Breast epithelium (tissue), 4 donors: ENCODE results near the gene SETD6. TPM values are rescaled to one million over a fixed set of nuclear protein-coding genes. Genes with fewer than 3 reads are reported as not detected.

ENCODE experiments used
- DNase-seq, 2 donors: peaks; one replicate each; pipeline ENCODE4 v3.0.0-alpha.2; 2019; ENCODE audit warnings: low spot score in 2 of 2
- H3K27ac ChIP-seq, 2 donors: fragments of 200-600 bp; sonication (generic) in 1 of 2; one replicate each; pipeline ENCODE4 v1.5.1; 2016 to 2019; ENCODE audit warnings: mild to moderate bottlenecking in 1 of 2
- H3K27me3 ChIP-seq, 2 donors: fragments of 200-600 bp; sonication (generic) in 1 of 2; one replicate each; pipeline versions ENCODE4 v1.5.1 to v1.6.0; 2017 to 2019; ENCODE audit warnings: control low read depth in 1 of 2, mild to moderate bottlenecking in 1 of 2
- H3K36me3 ChIP-seq: fragments of 200-600 bp; one replicate; pipeline ENCODE4 v1.5.1; 2019
- H3K4me1 ChIP-seq, 2 donors: fragments of 200-600 bp; sonication (generic); one replicate each; pipeline ENCODE4 v1.5.1; 2016 to 2019; ENCODE audit warnings: control low read depth in 1 of 2
- H3K4me3 ChIP-seq, 3 donors: fragments of 200-600 bp; sonication (generic); 1 replicate in 2 of 3; 2 replicates in 1 of 3; pipeline ENCODE4 v1.5.1; 2016 to 2019; ENCODE audit warnings: mild to moderate bottlenecking in 3 of 3, moderate library complexity in 2 of 3
- H3K9me3 ChIP-seq, 2 donors: fragments of 200-600 bp; sonication (generic) in 1 of 2; one replicate each; pipeline ENCODE4 v1.5.1; 2016 to 2019; ENCODE audit warnings: control low read depth in 1 of 2
- CTCF ChIP-seq, 3 donors: fragments of 450-650 bp; IDR thresholded peaks; one replicate each; pipeline ENCODE4 v1.5.1; 2016 to 2017; ENCODE audit warnings: antibody characterized with exemption in 3 of 3, mild to moderate bottlenecking in 3 of 3, moderate library complexity in 3 of 3
- POLR2A ChIP-seq: fragments of 450-650 bp; IDR thresholded peaks from one replicate; pipeline ENCODE4 v1.6.1; 2016; ENCODE audit warnings: antibody characterized with exemption, mild to moderate bottlenecking, moderate library complexity
- POLR2AphosphoS5 ChIP-seq, 3 donors: sonication (generic); formaldehyde crosslinking; IDR thresholded peaks; one replicate each; pipeline ENCODE4 v1.6.1; 2017; ENCODE audit warnings: antibody characterized with exemption in 3 of 3
- intact Hi-C: fragments of 100-400 bp; cut with DNase I; formaldehyde crosslinking; loops from one replicate; pipeline ENCODE4 v1.15.1; 2023; ENCODE audit warnings: low total_unique reads
- total RNA-seq, 3 donors: library from RNA; depleted of rRNA; stranded (reverse); fragments of >200 nt; gene quantifications; one replicate each; pipeline ENCODE4 v1.1.0, GENCODE V29; 2016

Gene SETD6
- total RNA-seq, 3 donors from 2014 or later: 20.8 to 47.3 (median 44.9) TPM

GRCh38 chr16:58498341-58499091 lies 16.8 kb upstream of the SETD6 start:
- H3K9me3 ChIP-seq: no peaks in the 10 kb centered on the region
- intact Hi-C loops: no loop called here
- no peaks in the 10 kb centered on the region for H3K36me3 ChIP-seq
- peak in 1 of 2 donors; percentile 42 for DNase-seq
- no peak for TF ChIP-seq POLR2A
- TF ChIP-seq CTCF (IDR thresholded peaks at IDR 0.05): no peak
- TF ChIP-seq POLR2AphosphoS5 (IDR thresholded peaks at IDR 0.05): no peak
- peaks cover 3 to 24% of the 10 kb centered on the region in 2 donors for H3K27me3 ChIP-seq
- H3K4me1 ChIP-seq: no peaks in the 10 kb centered on the region
- H3K27ac ChIP-seq: no peak overlapping the region
- no peak overlapping the region for H3K4me3 ChIP-seq

GRCh38 chr16:58499092-58499511 lies 16.2 kb upstream of the SETD6 start:
- TF ChIP-seq POLR2A: no peak
- no peak for TF ChIP-seq CTCF (IDR thresholded peaks at IDR 0.05)
- TF ChIP-seq POLR2AphosphoS5 (IDR thresholded peaks at IDR 0.05): no peak
- intact Hi-C loops: no loop called here

GRCh38 chr16:58499615-58500351 lies 15.5 kb upstream of the SETD6 start, which contains the start of gene NDRG4:
Gene NDRG4 (plus strand): TSS chr16:58500143. CDS start chr16:58500249, 106 bp downstream.
- H3K27ac ChIP-seq: no peak within 1 kb of the TSS
- H3K4me1 ChIP-seq: no peaks in the 10 kb centered on the region
- H3K27me3 ChIP-seq: peaks cover 3 to 24% of the 10 kb centered on the region in 2 donors
- intact Hi-C loops: no loop called here
- peak; percentile 53 to 58 for DNase-seq
- TF ChIP-seq CTCF (IDR thresholded peaks at IDR 0.05) (no peak), POLR2A (no peak), POLR2AphosphoS5 (IDR thresholded peaks at IDR 0.05) (no peak)
- H3K36me3 ChIP-seq: no peaks in the 10 kb centered on the region
- H3K4me3 ChIP-seq: peak within 1 kb of the TSS in 2 of 3 donors; percentile 51 to 69
- H3K9me3 ChIP-seq: no peaks in the 10 kb centered on the region

More at GRCh38 chr16:58499092-58499511, 16.2 kb upstream of the SETD6 start:
- DNase-seq: no peak
- no peaks in the 10 kb centered on the region for H3K36me3 ChIP-seq
- no peak overlapping the region for H3K4me3 ChIP-seq
- no peaks in the 10 kb centered on the region for H3K9me3 ChIP-seq
- H3K27ac ChIP-seq: no peak overlapping the region
- peaks cover 3 to 24% of the 10 kb centered on the region in 2 donors for H3K27me3 ChIP-seq
- no peaks in the 10 kb centered on the region for H3K4me1 ChIP-seq

- H3K36me3 ChIP-seq: no peaks in the 10 kb centered on the region
- intact Hi-C loops: no loop called here
- no peaks in the 10 kb centered on the region for H3K4me1 ChIP-seq
- H3K4me3 ChIP-seq: peak overlapping the region in 2 of 3 donors; percentile 51 to 69
- H3K27ac ChIP-seq: no peak overlapping the region
- no peaks in the 10 kb centered on the region for H3K9me3 ChIP-seq
- peaks cover 3 to 24% of the 10 kb centered on the region in 2 donors for H3K27me3 ChIP-seq
- DNase-seq: peak in 1 of 2 donors; percentile 51
- no peak for TF ChIP-seq POLR2A
- no peak for TF ChIP-seq POLR2AphosphoS5 (IDR thresholded peaks at IDR 0.05)
- TF ChIP-seq CTCF (IDR thresholded peaks at IDR 0.05): no peak
Measured at GRCh38 chr16:58500430-58501241, 14.7 kb upstream of the SETD6 start.
